Dendritic cell treated with granulocyte-macrophage colony-stimulating factor and Interleukin-4, amounts not matched to agents 40 ng/mL and 50 ng/mL, for 4 days (primary cell): ENCODE data around the gene PARP9.
"Not testable (repeated sequence)": the region's sequence is repeated elsewhere in the genome, so short reads cannot be mapped to it uniquely, and the experiment has no call there.

Experiments
- H3K27ac Mint-ChIP-seq: one replicate; pipeline ENCODE4 v1.8.0; 2022; ENCODE audit warnings: mild to moderate bottlenecking, mixed read lengths
- H3K27me3 Mint-ChIP-seq: one replicate; pipeline ENCODE4 v1.8.0; 2022; ENCODE audit warnings: mild to moderate bottlenecking, mixed read lengths
- H3K36me3 Mint-ChIP-seq: one replicate; pipeline ENCODE4 v1.8.0; 2022; ENCODE audit warnings: low read depth, mixed read lengths
- H3K4me1 Mint-ChIP-seq: one replicate; pipeline ENCODE4 v1.8.0; 2022; ENCODE audit warnings: low read depth, mixed read lengths
- H3K4me3 Mint-ChIP-seq: one replicate; pipeline ENCODE4 v1.8.0; 2022; ENCODE audit warnings: mild to moderate bottlenecking, moderate library complexity, mixed read lengths
- H3K9me3 Mint-ChIP-seq: one replicate; pipeline ENCODE4 v1.8.0; 2022; ENCODE audit warnings: mixed read lengths
- intact Hi-C: fragments of 100-400 bp; cut with micrococcal nuclease; formaldehyde crosslinking; loops from one replicate; pipeline ENCODE4 v1.15.0; 2022

The PARP9 gene

DNA sequence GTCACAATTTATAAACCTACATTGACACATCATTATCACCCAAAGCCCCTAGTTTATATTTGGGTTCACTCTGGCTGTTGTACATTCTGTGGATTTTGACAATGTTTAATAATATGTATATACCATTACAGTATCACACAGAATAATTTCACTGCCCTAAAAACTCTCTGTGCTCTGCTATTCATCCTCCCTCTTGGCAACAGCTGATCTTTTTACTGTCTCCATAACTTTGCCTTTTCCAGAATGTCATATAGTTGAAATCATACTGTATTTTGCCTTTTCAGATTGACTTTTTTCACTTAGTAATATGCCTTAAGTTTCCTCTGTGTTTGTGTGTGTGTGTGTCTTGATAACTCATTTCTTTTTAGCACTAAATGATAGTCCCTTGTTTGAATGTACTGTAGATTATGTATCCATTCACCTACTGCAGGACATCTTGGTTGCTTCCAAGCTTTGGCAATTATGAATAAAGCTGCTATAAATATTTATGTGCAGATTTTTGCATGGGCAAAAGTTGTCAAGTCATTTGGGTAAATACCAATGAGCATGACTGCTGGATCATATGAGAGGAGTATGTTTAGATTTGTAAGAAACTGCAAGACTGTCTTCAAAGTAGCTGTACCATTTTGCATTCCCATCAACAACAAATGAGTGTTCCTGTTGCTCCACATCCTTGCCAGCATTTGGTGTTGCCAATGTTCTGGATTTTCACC, 22.8 kb upstream of the PARP9 start:
- intact Hi-C loops = no loop called here
- H3K4me3 Mint-ChIP-seq = no peak overlapping the region
- H3K4me1 Mint-ChIP-seq = no peaks in the 10 kb centered on the region
- H3K9me3 Mint-ChIP-seq = peaks cover 20% of the 10 kb centered on the region
- H3K27ac Mint-ChIP-seq = no peak overlapping the region
- H3K27me3 Mint-ChIP-seq = no peaks in the 10 kb centered on the region
- peaks cover 10% of the 10 kb centered on the region for H3K36me3 Mint-ChIP-seq

DNA sequence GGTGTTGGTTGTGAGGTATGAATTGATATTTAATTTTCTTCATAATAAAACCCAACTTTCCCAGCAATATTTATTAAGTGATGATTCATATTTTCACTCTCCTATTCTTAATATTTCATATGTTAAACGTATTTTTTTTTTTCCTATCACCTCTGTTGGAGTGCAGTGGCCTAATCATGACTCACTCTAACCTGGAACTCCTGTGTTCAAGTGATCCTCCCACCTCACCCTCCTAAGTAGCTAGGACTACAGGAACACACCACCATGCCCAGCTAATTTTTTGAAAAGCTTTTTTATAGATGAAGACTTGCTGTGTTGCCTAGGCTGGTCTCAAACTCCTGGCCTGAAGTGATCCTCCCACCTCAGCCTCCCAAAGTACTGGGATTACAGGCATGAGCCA, 22.0 kb upstream of the PARP9 start:
- Mint-ChIP-seq H3K27me3 (no peaks in the 10 kb centered on the region), H3K9me3 (peaks cover 28% of the 10 kb centered on the region), H3K4me3 (no peak overlapping the region), H3K4me1 (no peaks in the 10 kb centered on the region), H3K27ac (no peak overlapping the region), H3K36me3 (peaks cover 18% of the 10 kb centered on the region)
- intact Hi-C loops = no loop called here

DNA sequence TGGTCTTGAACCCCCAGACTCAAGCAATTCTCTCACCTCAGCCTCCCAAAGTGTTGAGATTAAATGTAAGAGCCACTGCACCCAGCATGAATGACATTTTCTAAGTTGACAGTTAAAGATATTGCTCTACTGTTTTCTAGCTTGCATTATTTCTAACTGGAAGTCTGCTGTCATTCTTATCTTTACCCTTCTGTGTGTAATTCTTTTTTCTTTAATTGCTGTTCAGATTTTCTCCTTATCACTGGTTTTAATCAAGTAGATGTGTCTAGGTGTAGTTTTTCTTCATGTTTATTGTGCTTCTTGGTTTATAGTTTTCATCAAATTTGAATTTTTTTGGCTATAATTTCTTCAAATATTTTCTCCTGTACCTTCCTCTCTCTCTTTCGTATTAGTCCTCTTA, 18.3 kb upstream of the PARP9 start:
- peaks cover 24% of the 10 kb centered on the region for H3K36me3 Mint-ChIP-seq
- H3K27me3 Mint-ChIP-seq = peaks cover 4% of the 10 kb centered on the region
- intact Hi-C loops = no loop called here
- no peak overlapping the region for H3K27ac Mint-ChIP-seq
- H3K4me3 Mint-ChIP-seq = no peak overlapping the region
- peaks cover 4% of the 10 kb centered on the region for H3K4me1 Mint-ChIP-seq
- peaks cover 31% of the 10 kb centered on the region for H3K9me3 Mint-ChIP-seq

DNA sequence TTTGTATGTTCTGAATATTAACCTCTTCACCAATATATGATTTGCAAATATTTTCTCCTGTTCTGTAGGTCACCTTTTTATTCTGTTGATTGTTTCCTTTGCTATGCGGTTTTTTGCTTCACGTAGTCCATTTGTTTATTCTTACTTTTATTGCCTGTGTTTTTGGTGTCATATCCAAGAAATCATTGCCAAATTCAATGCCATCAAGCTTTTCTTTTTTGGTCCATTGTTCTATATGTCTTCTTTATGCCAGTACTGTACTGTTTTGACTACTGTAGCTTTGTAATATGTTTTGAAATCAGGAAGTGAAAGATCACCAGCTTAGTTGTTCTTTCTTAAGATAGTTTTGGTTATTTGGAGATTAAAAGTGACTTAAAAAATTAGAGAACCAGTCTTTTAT, 17.5 kb upstream of the PARP9 start:
- Mint-ChIP-seq H3K27me3 (peaks cover 6% of the 10 kb centered on the region), H3K36me3 (peaks cover 26% of the 10 kb centered on the region), H3K4me1 (peaks cover 10% of the 10 kb centered on the region), H3K27ac (no peak overlapping the region), H3K9me3 (peaks cover 31% of the 10 kb centered on the region), H3K4me3 (no peak overlapping the region)
- intact Hi-C loops = no loop called here

DNA sequence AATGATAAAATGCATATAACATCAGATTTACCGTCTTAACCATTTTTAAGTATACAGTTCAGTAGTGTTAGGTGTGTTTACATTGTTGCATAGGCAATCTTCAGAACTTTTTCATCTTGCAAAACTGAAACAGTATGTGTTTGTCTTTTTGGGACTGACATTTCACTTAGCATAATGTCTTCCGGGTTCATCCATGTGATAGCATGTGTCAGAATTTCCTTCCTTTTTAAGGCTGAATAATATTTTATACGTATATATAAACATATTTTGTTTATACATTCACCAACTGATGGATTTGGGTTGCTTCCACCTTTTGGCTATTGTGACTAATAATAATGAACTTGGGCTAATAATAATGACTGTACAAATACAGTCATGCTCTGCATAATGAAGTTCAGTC, 16.4 kb upstream of the PARP9 start:
- H3K9me3 Mint-ChIP-seq = peaks cover 31% of the 10 kb centered on the region
- no peak overlapping the region for H3K27ac Mint-ChIP-seq
- intact Hi-C loops = no loop called here
- H3K4me1 Mint-ChIP-seq = peaks cover 19% of the 10 kb centered on the region
- peaks cover 26% of the 10 kb centered on the region for H3K36me3 Mint-ChIP-seq
- peaks cover 6% of the 10 kb centered on the region for H3K27me3 Mint-ChIP-seq
- no peak overlapping the region for H3K4me3 Mint-ChIP-seq

DNA sequence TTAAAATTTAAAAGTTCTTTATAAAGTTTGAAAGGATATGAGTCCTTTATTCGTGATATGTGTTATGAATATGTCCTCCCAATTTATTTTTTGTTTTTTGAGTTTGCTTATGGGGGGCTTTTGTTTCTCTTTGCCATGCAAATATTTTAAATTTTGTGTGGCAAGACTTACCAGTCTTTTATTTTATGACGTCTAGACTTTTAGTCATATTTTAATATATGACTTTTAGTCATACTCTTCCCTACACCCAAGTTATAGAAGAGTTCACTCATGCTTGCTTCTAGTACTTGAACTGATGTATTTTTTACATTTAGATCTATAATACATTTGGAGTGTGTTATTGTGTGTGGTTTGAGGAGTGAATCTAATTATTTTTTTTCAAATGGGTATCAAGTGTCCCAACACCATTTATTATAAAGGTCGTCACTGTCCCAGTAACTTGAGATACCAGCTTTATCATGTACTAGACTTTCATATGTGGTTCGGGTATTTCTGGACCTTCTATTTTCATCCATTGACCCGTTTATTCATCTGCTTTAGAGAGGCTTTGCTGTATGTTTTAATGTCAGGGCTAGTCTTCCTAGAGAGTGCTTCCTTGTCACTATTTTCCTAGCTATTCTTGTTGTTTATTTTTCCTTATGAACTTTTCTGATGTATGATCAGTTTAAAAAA, 14.1 kb upstream of the PARP9 start:
- peaks cover 20% of the 10 kb centered on the region for H3K4me1 Mint-ChIP-seq
- H3K27ac Mint-ChIP-seq = peak overlapping the region; percentile 94
- peak overlapping the region; percentile 92 for H3K4me3 Mint-ChIP-seq
- peaks cover 6% of the 10 kb centered on the region for H3K27me3 Mint-ChIP-seq
- H3K36me3 Mint-ChIP-seq = peaks cover 48% of the 10 kb centered on the region
- intact Hi-C loops = no loop called here
- peaks cover 23% of the 10 kb centered on the region for H3K9me3 Mint-ChIP-seq

DNA sequence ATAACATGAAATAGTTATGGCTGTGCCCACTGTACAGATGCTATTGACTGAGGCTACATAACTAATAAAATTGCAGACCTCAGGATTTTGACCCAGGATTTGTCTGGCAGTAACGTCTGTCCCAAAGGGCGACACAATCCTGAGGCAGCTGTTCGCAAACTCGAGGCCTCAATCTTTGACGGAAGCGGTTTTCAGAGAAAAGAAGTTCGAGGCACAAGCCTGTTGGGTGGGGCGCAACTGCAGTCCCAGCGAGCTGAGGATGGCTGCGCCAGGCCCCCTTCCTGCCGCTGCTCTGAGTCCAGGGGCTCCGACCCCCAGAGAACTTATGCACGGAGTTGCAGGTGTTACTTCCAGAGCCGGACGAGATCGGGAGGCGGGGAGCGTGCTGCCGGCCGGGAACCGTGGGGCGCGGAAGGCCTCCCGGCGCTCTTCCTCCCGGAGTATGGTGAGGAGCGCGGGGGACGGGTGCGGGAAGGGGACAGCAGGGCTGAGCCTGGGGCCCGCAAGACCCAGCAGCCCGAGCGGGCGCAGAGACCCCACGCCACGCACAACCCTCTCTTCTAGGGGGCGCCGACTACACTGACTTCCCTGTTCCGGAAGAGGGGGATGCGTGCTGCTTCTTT, 13.4 kb upstream of the PARP9 start, which contains the start of gene PARP15:
PARP15 (plus strand) TSS at position 242 of the 623 bp plus-strand sequence; CDS start at position 260, 18 bp downstream.
- peaks cover 17% of the 10 kb centered on the region for H3K9me3 Mint-ChIP-seq
- peaks cover 27% of the 10 kb centered on the region for H3K4me1 Mint-ChIP-seq
- peak within 1 kb of the TSS; percentile 94 for H3K27ac Mint-ChIP-seq
- H3K4me3 Mint-ChIP-seq = peak within 1 kb of the TSS; percentile 92
- intact Hi-C loops = no loop called here
- H3K36me3 Mint-ChIP-seq = peaks cover 50% of the 10 kb centered on the region
- peaks cover 6% of the 10 kb centered on the region for H3K27me3 Mint-ChIP-seq

DNA sequence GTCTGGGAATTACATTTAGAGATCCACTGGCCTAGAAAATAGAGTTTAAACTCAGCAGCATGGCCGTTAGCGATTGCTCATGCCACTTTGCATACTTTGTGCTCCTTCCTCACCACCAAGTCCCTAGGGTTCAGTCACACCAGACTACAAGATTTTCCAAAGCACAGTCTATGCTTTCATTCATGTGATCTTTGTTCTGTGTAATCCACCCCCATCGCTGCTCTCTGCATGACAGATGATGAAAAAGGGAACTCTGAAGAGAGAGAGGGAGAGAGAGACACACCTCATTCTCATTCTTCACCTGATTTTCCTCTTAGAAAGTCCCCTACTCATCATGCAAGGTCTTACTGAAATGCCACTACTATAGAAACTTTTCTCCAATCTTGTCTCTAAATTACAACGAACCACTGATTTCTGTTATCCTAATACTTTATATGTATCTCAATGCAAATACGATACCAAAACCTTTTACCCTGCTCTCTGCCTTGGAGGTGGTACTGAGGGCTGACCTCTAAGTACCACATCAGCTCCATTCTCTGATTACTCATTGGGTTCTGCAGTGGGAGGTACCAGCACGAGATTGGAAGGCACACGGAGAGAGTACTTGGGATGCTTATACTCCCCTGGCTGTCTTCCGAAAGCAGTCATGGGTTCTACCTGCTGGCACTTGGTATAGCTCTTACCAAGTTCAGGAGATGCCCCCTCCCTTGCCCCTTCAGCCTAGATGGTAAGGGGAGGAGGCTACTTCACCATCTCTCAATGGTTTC, 12.3 kb upstream of the PARP9 start:
- Mint-ChIP-seq H3K27me3 (peaks cover 6% of the 10 kb centered on the region), H3K27ac (peak overlapping the region; percentile 94), H3K36me3 (peaks cover 50% of the 10 kb centered on the region), H3K9me3 (peaks cover 5% of the 10 kb centered on the region), H3K4me3 (no peak overlapping the region), H3K4me1 (peaks cover 33% of the 10 kb centered on the region)
- intact Hi-C loops = no loop called here

DNA sequence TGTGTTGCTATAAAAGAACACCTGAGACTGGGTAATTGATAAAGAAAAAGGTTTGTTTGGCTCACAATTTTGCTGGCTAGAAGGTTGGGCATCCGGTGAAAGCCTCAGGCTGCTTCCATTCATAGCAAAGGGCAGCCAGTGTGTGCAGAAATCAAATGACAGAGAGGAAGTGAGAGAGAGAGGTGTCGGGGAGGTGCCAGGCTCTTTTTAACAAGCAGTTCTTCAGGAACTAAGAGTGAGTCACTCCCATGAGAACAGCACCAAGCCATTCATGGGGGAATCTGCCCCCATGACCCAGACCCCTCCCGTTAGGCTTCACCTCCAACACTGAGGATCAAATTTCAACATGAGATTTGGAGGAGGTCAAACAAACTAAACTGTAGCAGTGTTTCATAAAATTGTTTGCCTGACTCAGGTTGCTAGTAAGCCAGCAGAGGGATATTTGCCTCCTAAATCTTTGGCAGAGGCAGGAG, 8.9 kb upstream of the PARP9 start:
- H3K4me3 Mint-ChIP-seq = no peak overlapping the region
- peaks cover 6% of the 10 kb centered on the region for H3K27me3 Mint-ChIP-seq
- peaks cover 58% of the 10 kb centered on the region for H3K4me1 Mint-ChIP-seq
- H3K9me3 Mint-ChIP-seq = no peaks in the 10 kb centered on the region
- H3K36me3 Mint-ChIP-seq = peaks cover 78% of the 10 kb centered on the region
- no peak overlapping the region for H3K27ac Mint-ChIP-seq
- intact Hi-C loops = no loop called here

DNA sequence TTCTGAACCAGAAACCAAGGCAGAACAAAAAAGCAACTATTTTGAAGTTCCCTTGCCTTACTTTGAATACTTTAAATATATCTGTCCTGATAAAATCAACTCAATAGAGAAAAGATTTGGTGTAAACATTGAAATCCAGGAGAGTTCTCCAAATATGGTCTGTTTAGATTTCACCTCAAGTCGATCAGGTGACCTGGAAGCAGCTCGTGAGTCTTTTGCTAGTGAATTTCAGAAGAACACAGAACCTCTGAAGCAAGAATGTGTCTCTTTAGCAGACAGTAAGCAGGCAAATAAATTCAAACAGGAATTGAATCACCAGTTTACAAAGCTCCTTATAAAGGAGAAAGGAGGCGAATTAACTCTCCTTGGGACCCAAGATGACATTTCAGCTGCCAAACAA, 4.7 kb upstream of the PARP9 start:
- Mint-ChIP-seq H3K27me3 (no peaks in the 10 kb centered on the region), H3K4me3 (no peak overlapping the region)

DNA sequence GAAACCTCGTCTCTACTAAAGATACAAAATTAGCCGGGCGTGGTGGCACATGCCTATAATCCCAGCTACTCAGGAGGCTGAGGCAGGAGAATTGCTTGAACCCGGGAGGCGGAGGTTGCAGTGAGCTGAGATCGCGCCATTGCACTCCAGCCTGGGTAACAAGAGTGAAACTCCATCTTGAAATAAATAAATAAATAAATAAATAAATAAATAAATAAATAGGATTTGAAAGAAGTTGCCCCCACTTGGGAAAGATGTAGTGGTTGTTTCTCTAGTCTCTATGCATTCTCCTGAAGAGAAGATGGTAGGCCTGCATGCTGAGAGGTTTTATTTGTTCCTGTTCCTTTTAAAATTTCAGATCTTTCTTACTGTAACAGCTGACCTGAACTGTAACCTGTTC, 4.0 kb upstream of the PARP9 start:
- peaks cover 77% of the 10 kb centered on the region for H3K4me1 Mint-ChIP-seq
- H3K27ac Mint-ChIP-seq = peak overlapping the region; percentile 35
- not testable (repeated sequence) for H3K4me3 Mint-ChIP-seq, H3K9me3 Mint-ChIP-seq, H3K27me3 Mint-ChIP-seq
- peaks cover 97% of the 10 kb centered on the region for H3K36me3 Mint-ChIP-seq
- intact Hi-C loops = loop anchor here (5.0 to 10.0 kb wide), 2 partner anchors 257 to 459 kb away; partner anchors contain the start of gene SEMA5B

More for the DNA sequence above, 4.7 kb upstream of the PARP9 start:
- intact Hi-C loops = loop anchor here (5.0 to 10.0 kb wide), 2 partner anchors 256 to 459 kb away; partner anchors contain the start of gene SEMA5B
- Mint-ChIP-seq H3K36me3 (peaks cover 97% of the 10 kb centered on the region), H3K4me1 (peaks cover 72% of the 10 kb centered on the region), H3K27ac (peak overlapping the region; percentile 35), H3K9me3 (no peaks in the 10 kb centered on the region)

DNA sequence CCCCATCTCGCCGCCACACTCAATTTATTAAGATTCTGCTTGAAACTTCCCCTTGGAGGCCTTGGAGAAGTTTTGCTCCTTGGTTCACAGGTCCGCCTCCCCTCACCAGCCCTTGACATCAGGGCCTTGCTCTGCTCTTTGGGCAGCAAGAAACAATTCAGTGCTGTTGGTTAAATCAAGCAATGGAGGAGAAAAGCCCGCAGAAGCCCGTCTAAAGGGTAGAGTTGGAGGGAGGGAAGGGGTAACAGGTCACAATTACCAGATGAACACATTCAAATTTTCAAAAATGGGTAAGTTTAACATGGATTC, 429 bp downstream of the PARP9 start:
- Mint-ChIP-seq H3K4me1 (peaks cover 80% of the 10 kb centered on the region), H3K27me3 (no peaks in the 10 kb centered on the region), H3K9me3 (no peaks in the 10 kb centered on the region), H3K27ac (peak overlapping the region; percentile 97), H3K36me3 (peaks cover 80% of the 10 kb centered on the region), H3K4me3 (peak overlapping the region; percentile 87)
- intact Hi-C loops = loop anchor here (1.0 to 10.0 kb wide), 3 partner anchors 49 to 261 kb away; partner anchors contain the start of genes KPNA1 and PARP14

DNA sequence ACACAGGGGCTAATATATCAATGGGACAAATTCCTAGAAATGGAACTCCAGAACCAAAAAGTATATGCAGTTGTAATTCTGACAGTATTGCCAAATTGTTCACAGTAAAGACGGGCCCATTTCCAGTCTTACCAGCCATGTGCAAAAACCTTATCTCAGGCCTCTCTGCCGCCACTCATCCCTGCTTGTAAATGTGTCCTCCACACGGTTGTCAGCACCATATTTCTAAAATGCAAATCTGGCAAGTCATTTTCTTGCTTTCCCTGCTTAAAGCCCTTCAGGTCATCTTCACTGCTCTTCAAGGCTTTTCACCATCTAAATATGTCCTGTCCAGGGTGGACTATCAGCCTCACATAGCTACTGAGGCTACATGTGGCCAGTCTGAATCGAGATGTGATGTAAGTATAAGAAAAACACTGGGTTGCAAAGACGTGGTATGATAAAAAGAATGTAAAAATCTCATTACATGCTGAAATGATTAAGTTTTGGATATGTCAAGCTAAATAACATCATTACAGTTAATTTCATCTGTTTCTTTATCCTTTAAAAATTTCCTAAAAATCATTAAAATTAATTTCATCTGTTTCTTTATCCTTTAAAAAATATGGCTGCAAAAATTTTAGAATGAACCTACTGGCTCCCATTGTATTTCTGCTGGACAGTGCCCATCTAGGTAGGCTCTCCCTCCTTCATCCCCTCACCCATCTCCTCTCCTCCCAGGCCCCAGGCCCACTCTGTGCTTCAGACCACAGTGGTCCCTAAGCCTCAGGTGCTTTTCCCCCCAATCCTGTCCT, 980 bp downstream of the PARP9 start:
- Mint-ChIP-seq H3K27ac (peak overlapping the region; percentile 97), H3K36me3 (peaks cover 80% of the 10 kb centered on the region), H3K27me3 (no peaks in the 10 kb centered on the region), H3K9me3 (no peaks in the 10 kb centered on the region), H3K4me1 (peaks cover 74% of the 10 kb centered on the region), H3K4me3 (peak overlapping the region; percentile 87)
- intact Hi-C loops = loop anchor here (10.0 kb wide), 1 partner anchor 262 kb away; no protein-coding TSS in a partner anchor
